Prostate gland (tissue), 2 donors: ENCODE data around the gene ITGA1. TPM values are rescaled to one million over a fixed set of nuclear protein-coding genes. Genes with fewer than 3 reads are reported as not detected.

Source experiments
- DNase-seq: peaks from one replicate; pipeline ENCODE4 v3.0.0-alpha.2; 2019; ENCODE audit warnings: low spot score
- H3K27ac ChIP-seq, 2 donors: fragments of 200-600 bp; sonication (generic); 2 replicates each; pipeline ENCODE4 v1.5.1; 2017 to 2019
- H3K27me3 ChIP-seq: fragments of 200-600 bp; sonication (generic); replicated peaks from 2 replicates; pipeline ENCODE4 v1.5.1; 2019; ENCODE audit not compliant: insufficient read depth
- H3K36me3 ChIP-seq, 2 donors: fragments of 200-600 bp; sonication (generic); 1 replicate in 1 of 2; 2 replicates in 1 of 2; pipeline versions ENCODE4 v1.5.1 to v1.8.1; 2017 to 2019
- H3K4me1 ChIP-seq: fragments of 200-600 bp; sonication (generic); replicated peaks from 2 replicates; pipeline ENCODE4 v1.5.1; 2019
- H3K4me3 ChIP-seq, 2 donors: fragments of 200-600 bp; sonication (generic); 2 replicates each; pipeline ENCODE4 v1.5.1; 2017 to 2019
- H3K9me3 ChIP-seq: fragments of 200-600 bp; sonication (generic); 2 replicates; pipeline ENCODE4 v1.5.1; 2017
- POLR2A ChIP-seq: fragments of 450-650 bp; IDR thresholded peaks from one replicate; pipeline ENCODE4 v1.6.1; 2016; ENCODE audit warnings: antibody characterized with exemption, mild to moderate bottlenecking
- POLR2AphosphoS5 ChIP-seq: sonication (generic); formaldehyde crosslinking; IDR thresholded peaks from one replicate; pipeline ENCODE4 v1.6.1; 2017; ENCODE audit warnings: antibody characterized with exemption
- WGBS: methylation state at CpG from one replicate; pipeline ENCODE4 v1.1.5; 2018; 5-methylcytosine and 5-hydroxymethylcytosine counted together
- intact Hi-C: fragments of 100-400 bp; cut with DNase I; formaldehyde crosslinking; loops from one replicate; pipeline ENCODE4 v1.14.2; 2022
- total RNA-seq, 2 donors: library from RNA; depleted of rRNA; stranded (reverse); fragments of >200 nt; gene quantifications; one replicate each; pipeline ENCODE4 v1.1.0, GENCODE V29; 2016
- TF ChIP-seq, protein P1 (sequence below), 4 experiments: fragments of 200-600 bp in 2 of 4; fragments of 450-650 bp in 2 of 4; sonication (generic) in 2 of 4; IDR thresholded peaks; 1 replicate in 3 of 4; 2 replicates in 1 of 4; pipeline ENCODE4 v1.5.1; 2016 to 2019; ENCODE audit warnings: antibody characterized with exemption in 4 of 4, mild to moderate bottlenecking in 2 of 4, moderate library complexity in 2 of 4

Gene ITGA1
- total RNA-seq, 2 donors from 2014 or later, result 43.7 to 78.3 TPM

DNA sequence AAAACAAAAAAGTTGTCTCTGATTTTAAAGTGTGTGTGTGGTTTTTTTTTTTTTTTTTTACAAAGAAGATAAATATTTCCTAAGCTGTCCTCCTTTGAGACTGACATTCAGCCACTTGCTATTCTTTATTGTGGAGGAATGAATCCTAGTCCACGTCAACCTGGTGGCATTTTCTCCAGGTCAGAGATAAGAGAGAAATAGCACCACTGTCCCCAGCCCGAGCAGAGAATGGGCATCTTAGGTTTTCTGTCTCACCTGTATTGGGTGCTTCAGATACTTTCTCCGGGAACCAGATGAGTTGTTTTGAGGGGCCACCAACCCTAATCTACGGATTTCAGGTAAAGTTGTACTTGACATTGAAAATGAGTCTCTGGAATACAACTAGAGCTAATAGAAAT, 202.8 kb downstream of the ITGA1 start:
- DNase-seq, result no peak
- no peaks in the 10 kb centered on the region for H3K27me3 ChIP-seq
- WGBS, result 43% methylated on average over 4 of the region's 4 CpGs
- H3K9me3 ChIP-seq, result no peaks in the 10 kb centered on the region
- no peaks in the 10 kb centered on the region for H3K4me1 ChIP-seq
- intact Hi-C loops, result loop anchor here (2.0 kb wide), 1 partner anchor 40 kb away; no protein-coding TSS in a partner anchor
- no peak overlapping the region for H3K27ac ChIP-seq
- peak overlapping the region; percentile 53 to 57 for H3K4me3 ChIP-seq
- TF ChIP-seq, protein P1, sequence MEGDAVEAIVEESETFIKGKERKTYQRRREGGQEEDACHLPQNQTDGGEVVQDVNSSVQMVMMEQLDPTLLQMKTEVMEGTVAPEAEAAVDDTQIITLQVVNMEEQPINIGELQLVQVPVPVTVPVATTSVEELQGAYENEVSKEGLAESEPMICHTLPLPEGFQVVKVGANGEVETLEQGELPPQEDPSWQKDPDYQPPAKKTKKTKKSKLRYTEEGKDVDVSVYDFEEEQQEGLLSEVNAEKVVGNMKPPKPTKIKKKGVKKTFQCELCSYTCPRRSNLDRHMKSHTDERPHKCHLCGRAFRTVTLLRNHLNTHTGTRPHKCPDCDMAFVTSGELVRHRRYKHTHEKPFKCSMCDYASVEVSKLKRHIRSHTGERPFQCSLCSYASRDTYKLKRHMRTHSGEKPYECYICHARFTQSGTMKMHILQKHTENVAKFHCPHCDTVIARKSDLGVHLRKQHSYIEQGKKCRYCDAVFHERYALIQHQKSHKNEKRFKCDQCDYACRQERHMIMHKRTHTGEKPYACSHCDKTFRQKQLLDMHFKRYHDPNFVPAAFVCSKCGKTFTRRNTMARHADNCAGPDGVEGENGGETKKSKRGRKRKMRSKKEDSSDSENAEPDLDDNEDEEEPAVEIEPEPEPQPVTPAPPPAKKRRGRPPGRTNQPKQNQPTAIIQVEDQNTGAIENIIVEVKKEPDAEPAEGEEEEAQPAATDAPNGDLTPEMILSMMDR (IDR thresholded peaks at IDR 0.05), result no peak
- TF ChIP-seq POLR2A, result no peak
- no peak for TF ChIP-seq POLR2AphosphoS5
- no peaks in the 10 kb centered on the region for H3K36me3 ChIP-seq

DNA sequence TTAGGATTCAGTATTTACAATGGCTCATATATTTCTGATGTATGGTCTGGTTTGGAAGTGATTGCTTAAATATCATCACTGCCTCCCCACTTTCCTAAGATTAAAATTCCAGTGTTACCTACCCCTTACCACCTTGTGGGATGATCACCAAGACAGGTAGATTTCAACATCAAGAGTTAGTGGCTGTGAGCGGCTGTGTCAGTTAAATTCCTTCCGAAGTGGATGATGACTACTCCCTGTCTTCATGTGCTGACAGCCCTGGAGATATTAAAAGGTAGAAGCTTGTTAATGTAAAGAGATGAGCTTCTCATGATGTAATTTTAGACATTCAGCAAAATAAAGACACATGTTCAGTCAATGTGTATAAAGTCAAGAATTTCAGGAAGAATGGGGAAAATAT, 205.7 kb downstream of the ITGA1 start:
- Histone ChIP-seq H3K4me1 (no peaks in the 10 kb centered on the region), H3K36me3 (no peaks in the 10 kb centered on the region), H3K4me3 (no peak overlapping the region), H3K9me3 (no peaks in the 10 kb centered on the region), H3K27ac (no peak overlapping the region), H3K27me3 (no peaks in the 10 kb centered on the region)
- 86% methylated on average over 2 of the region's 2 CpGs for WGBS
- intact Hi-C loops, result no loop called here
- DNase-seq, result no peak
- TF ChIP-seq, protein P1 (IDR thresholded peaks at IDR 0.05), result no peak
- TF ChIP-seq POLR2AphosphoS5 (no peak), POLR2A (no peak)

DNA sequence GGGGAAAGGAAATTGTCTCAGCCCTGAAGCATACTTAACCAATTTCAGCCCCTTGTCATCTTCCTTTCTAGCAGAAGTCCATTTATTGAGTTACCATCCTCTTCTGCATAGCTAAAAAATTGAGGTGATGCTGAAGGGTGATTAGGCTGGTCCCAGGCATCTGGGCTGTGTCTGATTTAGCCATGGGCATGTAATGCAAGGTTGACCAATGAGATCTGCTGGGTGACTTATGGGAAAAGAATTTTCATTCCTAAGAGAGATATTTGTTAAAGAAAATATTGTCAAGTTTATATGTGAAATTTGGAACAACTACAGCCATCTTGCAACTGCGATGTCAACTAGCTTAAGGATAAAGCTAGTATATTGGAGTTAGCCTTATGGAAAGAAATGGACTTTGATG, 206.6 kb downstream of the ITGA1 start:
- H3K27ac ChIP-seq, result no peak overlapping the region
- no peaks in the 10 kb centered on the region for H3K9me3 ChIP-seq
- intact Hi-C loops, result no loop called here
- TF ChIP-seq, protein P1 (IDR thresholded peaks at IDR 0.05), result no peak
- no peak for TF ChIP-seq POLR2A
- no peak for TF ChIP-seq POLR2AphosphoS5
- no peaks in the 10 kb centered on the region for H3K4me1 ChIP-seq
- H3K27me3 ChIP-seq, result no peaks in the 10 kb centered on the region
- no peak for DNase-seq
- WGBS, result 94% methylated on average over 1 of the region's 1 CpG
- H3K36me3 ChIP-seq, result no peaks in the 10 kb centered on the region
- H3K4me3 ChIP-seq, result no peak overlapping the region

DNA sequence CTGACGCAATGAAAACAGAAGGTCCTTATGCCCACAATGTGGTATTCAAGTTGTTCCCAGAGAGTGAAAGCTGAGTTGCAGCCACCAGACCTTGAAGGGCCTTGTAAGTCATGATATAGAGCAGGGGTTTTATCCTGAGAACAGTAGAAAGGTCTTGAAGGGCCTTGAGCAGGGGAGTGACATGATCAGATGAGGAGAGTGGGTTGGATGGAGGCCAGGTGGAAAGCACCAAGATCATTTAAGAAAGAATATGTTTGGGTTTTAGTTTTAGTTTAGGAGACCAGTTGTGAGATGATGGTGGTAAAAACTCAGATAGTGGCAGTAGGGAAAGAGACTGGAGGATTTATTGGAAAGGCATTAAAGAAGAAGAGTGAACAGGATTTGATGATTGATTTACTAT, 207.4 kb downstream of the ITGA1 start:
- 92% methylated on average over 1 of the region's 1 CpG for WGBS
- Histone ChIP-seq H3K36me3 (no peaks in the 10 kb centered on the region), H3K27ac (no peak overlapping the region), H3K27me3 (no peaks in the 10 kb centered on the region), H3K4me3 (no peak overlapping the region), H3K4me1 (no peaks in the 10 kb centered on the region), H3K9me3 (no peaks in the 10 kb centered on the region)
- TF ChIP-seq POLR2AphosphoS5 (no peak), POLR2A (no peak)
- TF ChIP-seq, protein P1 (IDR thresholded peaks at IDR 0.05), result no peak
- intact Hi-C loops, result no loop called here
- DNase-seq, result no peak

DNA sequence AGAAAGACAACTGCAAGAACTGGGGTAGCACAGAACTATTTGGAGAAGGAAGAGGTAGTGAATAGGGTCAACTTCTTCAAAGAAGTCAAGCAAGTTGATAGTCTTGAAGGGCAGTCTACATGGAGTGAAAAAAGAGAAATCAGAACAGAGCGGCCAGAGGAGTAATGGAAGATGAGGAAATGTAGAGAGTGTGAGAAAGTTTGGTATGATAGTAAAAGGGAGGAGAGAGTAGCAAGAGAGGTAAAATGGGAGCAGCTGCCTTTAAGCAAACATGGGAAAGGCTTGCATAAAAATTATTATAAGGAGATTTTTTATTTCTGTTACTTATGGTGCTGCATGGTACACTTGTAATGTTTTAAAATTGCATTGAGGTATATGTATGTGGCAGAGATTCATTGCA, 208.2 kb downstream of the ITGA1 start:
- TF ChIP-seq POLR2A (no peak), POLR2AphosphoS5 (no peak)
- TF ChIP-seq, protein P1 (IDR thresholded peaks at IDR 0.05), result no peak

More for the DNA sequence above, 208.2 kb downstream of the ITGA1 start:
- no peak for DNase-seq
- Histone ChIP-seq H3K4me3 (no peak overlapping the region), H3K36me3 (no peaks in the 10 kb centered on the region), H3K27me3 (no peaks in the 10 kb centered on the region), H3K9me3 (no peaks in the 10 kb centered on the region), H3K27ac (no peak overlapping the region), H3K4me1 (no peaks in the 10 kb centered on the region)
- intact Hi-C loops, result no loop called here
- 97% methylated on average over 1 of the region's 1 CpG for WGBS
